ENCODE results near the gene NIPAL3. TPM values are rescaled to one million over a fixed set of nuclear protein-coding genes. Genes with fewer than 3 reads are reported as not detected.

The NIPAL3 gene
- polyA plus RNA-seq, 1 donor (not counting 4 experiments of a cell fraction or from before 2014, with no cell fraction given) = 30.5 TPM

GRCh38 chr1:24507405-24507804 is 91.8 kb downstream of the NIPAL3 start:
- H4K20me1 ChIP-seq (ENCODE audit: control insufficient read depth, extremely low read depth, insufficient read depth, low read length) = no peaks in the 10 kb centered on the region
- TF ChIP-seq CTCF (optimal IDR thresholded peaks at IDR 0.05 in 1 of 3, IDR thresholded peaks at IDR 0.05 in 1 of 3, conservative IDR thresholded peaks at IDR 0.05 in 1 of 3; ENCODE audit: extremely low read depth in 1 of 3, insufficient read depth in 2 of 3, low read length in 3 of 3) (no peak), EZH2 (IDR thresholded peaks at IDR 0.05; ENCODE audit: low read length) (no peak)
- no peak for FAIRE-seq
- no peak overlapping the region for H3K4me3 ChIP-seq (ENCODE audit: control insufficient read depth in 2 of 3, extremely low read depth in 1 of 3, insufficient read depth in 2 of 3, low read depth in 1 of 3, low read length in 3 of 3)
- no peaks in the 10 kb centered on the region for H3K27me3 ChIP-seq (ENCODE audit: control insufficient read depth, extremely low read depth, insufficient read depth, low read length)
- no peak for DNase-seq (ENCODE audit: low read depth, low spot score)
- H3K36me3 ChIP-seq (ENCODE audit: control insufficient read depth in 2 of 2, extremely low read depth in 1 of 2, insufficient read depth in 2 of 2, low read length in 2 of 2) = no peaks in the 10 kb centered on the region
- no peak overlapping the region for H3K9ac ChIP-seq (ENCODE audit: control insufficient read depth, extremely low read depth, insufficient read depth, low read length)
- no peak overlapping the region for H3K4me2 ChIP-seq (ENCODE audit: control insufficient read depth, extremely low read depth, insufficient read depth, low read depth, low read length)
- H3K9me3 ChIP-seq (ENCODE audit: control insufficient read depth, low read depth, low read length) = no peaks in the 10 kb centered on the region
- dilution Hi-C loops (cut with MboI; ENCODE audit: extremely low pct_ligation_motif_present, low sequenced_read_pairs) = no loop called here
- H3K9me1 ChIP-seq (ENCODE audit: control insufficient read depth, extremely low read depth, insufficient read depth, low read length) = no peaks in the 10 kb centered on the region
- H3K27ac ChIP-seq (ENCODE audit: control insufficient read depth, insufficient read depth, low read length) = no peak overlapping the region
- H3K79me2 ChIP-seq (ENCODE audit: control insufficient read depth, insufficient read depth, low read length) = peaks cover 17% of the 10 kb centered on the region
- H2AFZ ChIP-seq (ENCODE audit: control insufficient read depth, low read length) = no peak overlapping the region
- peaks cover 8% of the 10 kb centered on the region for H3K4me1 ChIP-seq (ENCODE audit: control insufficient read depth, extremely low read depth, insufficient read depth, low read length)

- FAIRE-seq (no peak), DNase-seq (ENCODE audit: low read depth, low spot score) (no peak)
- no peak overlapping the region for H3K4me2 ChIP-seq (ENCODE audit: control insufficient read depth, extremely low read depth, insufficient read depth, low read depth, low read length)
- no peaks in the 10 kb centered on the region for H4K20me1 ChIP-seq (ENCODE audit: control insufficient read depth, extremely low read depth, insufficient read depth, low read length)
- no peak overlapping the region for H3K4me3 ChIP-seq (ENCODE audit: control insufficient read depth in 2 of 3, extremely low read depth in 1 of 3, insufficient read depth in 2 of 3, low read depth in 1 of 3, low read length in 3 of 3)
- H3K4me1 ChIP-seq (ENCODE audit: control insufficient read depth, extremely low read depth, insufficient read depth, low read length) = peaks cover 4% of the 10 kb centered on the region
- H3K79me2 ChIP-seq (ENCODE audit: control insufficient read depth, insufficient read depth, low read length) = peaks cover 19% of the 10 kb centered on the region
- no peaks in the 10 kb centered on the region for H3K9me1 ChIP-seq (ENCODE audit: control insufficient read depth, extremely low read depth, insufficient read depth, low read length)
- dilution Hi-C loops (cut with MboI; ENCODE audit: extremely low pct_ligation_motif_present, low sequenced_read_pairs) = no loop called here
- H2AFZ ChIP-seq (ENCODE audit: control insufficient read depth, low read length) = no peak overlapping the region
- TF ChIP-seq CTCF (optimal IDR thresholded peaks at IDR 0.05 in 1 of 3, IDR thresholded peaks at IDR 0.05 in 1 of 3, conservative IDR thresholded peaks at IDR 0.05 in 1 of 3; ENCODE audit: extremely low read depth in 1 of 3, insufficient read depth in 2 of 3, low read length in 3 of 3) (no peak), EZH2 (IDR thresholded peaks at IDR 0.05; ENCODE audit: low read length) (no peak)
- no peak overlapping the region for H3K27ac ChIP-seq (ENCODE audit: control insufficient read depth, insufficient read depth, low read length)
- H3K27me3 ChIP-seq (ENCODE audit: control insufficient read depth, extremely low read depth, insufficient read depth, low read length) = no peaks in the 10 kb centered on the region
- H3K9me3 ChIP-seq (ENCODE audit: control insufficient read depth, low read depth, low read length) = no peaks in the 10 kb centered on the region
- no peaks in the 10 kb centered on the region for H3K36me3 ChIP-seq (ENCODE audit: control insufficient read depth in 2 of 2, extremely low read depth in 1 of 2, insufficient read depth in 2 of 2, low read length in 2 of 2)
- no peak overlapping the region for H3K9ac ChIP-seq (ENCODE audit: control insufficient read depth, extremely low read depth, insufficient read depth, low read length)
Measured at GRCh38 chr1:24508911-24509310, 93.3 kb downstream of the NIPAL3 start.

Measured in keratinocyte (primary cell).